Epithelial cell of prostate (primary cell): ENCODE results near the gene AP4M1.

Experiments
- DNase-seq: peaks from one replicate; pipeline ENCODE4 v3.0.0-alpha.2; 2011; ENCODE audit warnings: low read depth, low spot score
- H3K27ac ChIP-seq: fragments of 450-650 bp; 2 replicates; pipeline ENCODE4 v1.5.1; 2017; ENCODE audit warnings: mild to moderate bottlenecking

Gene AP4M1

GRCh38 chr7:100155553-100156317, 54.3 kb downstream of the AP4M1 start:
- H3K27ac ChIP-seq, result no peak overlapping the region
- DNase-seq, result no peak

- no peak overlapping the region for H3K27ac ChIP-seq
- DNase-seq, result no peak
These were observed 55.1 kb downstream of the AP4M1 start for GRCh38 chr7:100156331-100157068.

- peak overlapping the region; percentile 77 for H3K27ac ChIP-seq
- DNase-seq, result no peak
These were observed 55.6 kb downstream of the AP4M1 start for GRCh38 chr7:100157069-100157333.

- peak; percentile 31 for DNase-seq
- H3K27ac ChIP-seq, result peak overlapping the region; percentile 77
These were observed 56.1 kb downstream of the AP4M1 start for GRCh38 chr7:100157334-100158228.
